DMS53 treated with DMSO at 0.1 percent for 48 hours (cell line): ENCODE data around the gene TAF4.
"Not testable (repeated sequence)": the region's sequence is repeated elsewhere in the genome, so short reads cannot be mapped to it uniquely, and the experiment has no call there.

Source experiments
- DNase-seq: peaks from one replicate; lab custom pipeline; 2025; ENCODE audit not compliant: unreplicated experiment; lab: John Stamatoyannopoulos, UW

TAF4 gene

GRCh38 chr20:61949714-61950640 is 115.7 kb downstream of the TAF4 start:
- DNase-seq, result no peak

- DNase-seq, result no peak
These were observed 116.3 kb downstream of the TAF4 start for GRCh38 chr20:61949363-61949713.

- DNase-seq, result no peak
These were observed 116.9 kb downstream of the TAF4 start for GRCh38 chr20:61948586-61949362.

- DNase-seq, result not testable (repeated sequence)
These were observed 117.6 kb downstream of the TAF4 start for GRCh38 chr20:61948056-61948455.

GRCh38 chr20:61945495-61945894 is 120.2 kb downstream of the TAF4 start:
- not testable (repeated sequence) for DNase-seq

- DNase-seq, result not testable (repeated sequence)
These were observed 120.7 kb downstream of the TAF4 start for GRCh38 chr20:61944967-61945366.

- no peak for DNase-seq
These were observed 123.2 kb downstream of the TAF4 start for GRCh38 chr20:61942526-61942925.

GRCh38 chr20:61941721-61942405 is 123.8 kb downstream of the TAF4 start:
- DNase-seq, result no peak

GRCh38 chr20:61940976-61941720 is 124.5 kb downstream of the TAF4 start:
- no peak for DNase-seq

- no peak for DNase-seq
These were observed 125.2 kb downstream of the TAF4 start for GRCh38 chr20:61940491-61940890.

- no peak for DNase-seq
These were observed 125.9 kb downstream of the TAF4 start for GRCh38 chr20:61939691-61940360.

GRCh38 chr20:61938839-61939690 is 126.6 kb downstream of the TAF4 start:
- no peak for DNase-seq

GRCh38 chr20:61937963-61938838 is 127.5 kb downstream of the TAF4 start:
- no peak for DNase-seq

- no peak for DNase-seq
These were observed 128.3 kb downstream of the TAF4 start for GRCh38 chr20:61937146-61937962.

- no peak for DNase-seq
These were observed 129.0 kb downstream of the TAF4 start for GRCh38 chr20:61936701-61937131.

GRCh38 chr20:61935926-61936700 is 129.6 kb downstream of the TAF4 start:
- no peak for DNase-seq
